ENCODE results near the gene TPD52L2.
"Not testable (repeated sequence)": the region's sequence is repeated elsewhere in the genome, so short reads cannot be mapped to it uniquely, and the experiment has no call there.

Gene TPD52L2

DNA sequence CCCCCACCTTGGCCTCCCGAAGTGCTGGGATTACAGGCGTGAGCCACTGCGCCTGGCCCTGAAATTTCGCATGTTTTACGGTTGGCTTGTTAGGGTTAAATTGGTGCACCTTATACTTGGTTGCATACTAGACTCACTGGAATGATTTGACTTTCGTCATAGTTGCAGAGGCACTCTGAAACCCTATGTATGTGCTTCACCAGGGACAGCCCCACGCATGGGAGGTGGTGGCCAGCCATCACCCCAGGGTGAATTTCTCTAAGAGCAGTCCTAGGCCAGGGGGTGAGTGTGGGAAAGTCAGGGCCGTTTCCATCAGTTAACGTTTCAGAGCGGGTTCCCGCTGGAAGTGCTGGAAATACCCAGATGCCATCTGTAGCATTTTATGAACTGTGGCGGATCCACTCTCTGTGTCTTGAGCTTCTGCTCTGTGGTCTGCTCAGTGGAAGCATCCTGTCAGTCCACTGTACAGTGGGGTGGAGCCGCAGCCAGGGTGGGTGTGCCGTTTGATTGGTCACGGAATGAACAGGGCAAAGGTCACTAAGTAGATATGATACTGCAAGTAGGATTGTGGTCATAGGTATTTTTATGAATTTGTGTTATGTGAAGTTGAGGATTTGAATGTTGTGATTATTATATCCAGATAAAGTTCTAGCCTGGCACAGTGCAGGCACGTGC is 43.1 kb downstream of the TPD52L2 start:
- no peaks in the 10 kb centered on the region for H3K9me3 ChIP-seq (ENCODE audit: insufficient read depth, low read depth, low read length)
- no peaks in the 10 kb centered on the region for H3K27me3 ChIP-seq (ENCODE audit: insufficient read depth, low read length)
- no peaks in the 10 kb centered on the region for H3K36me3 ChIP-seq (ENCODE audit: insufficient read depth, low read length)
- no peaks in the 10 kb centered on the region; the same call in 1 of the 2 replicates for H3K4me1 ChIP-seq (ENCODE audit: insufficient read depth, low read length)
- no peak overlapping the region for H3K4me3 ChIP-seq (ENCODE audit: low read length)
- WGBS = 95% methylated on average over 16 of the region's 16 CpGs
- no peak overlapping the region for H3K27ac ChIP-seq (ENCODE audit: low read depth, low read length)
- H3K9ac ChIP-seq (ENCODE audit: low read depth, low read length) = no peak overlapping the region

DNA sequence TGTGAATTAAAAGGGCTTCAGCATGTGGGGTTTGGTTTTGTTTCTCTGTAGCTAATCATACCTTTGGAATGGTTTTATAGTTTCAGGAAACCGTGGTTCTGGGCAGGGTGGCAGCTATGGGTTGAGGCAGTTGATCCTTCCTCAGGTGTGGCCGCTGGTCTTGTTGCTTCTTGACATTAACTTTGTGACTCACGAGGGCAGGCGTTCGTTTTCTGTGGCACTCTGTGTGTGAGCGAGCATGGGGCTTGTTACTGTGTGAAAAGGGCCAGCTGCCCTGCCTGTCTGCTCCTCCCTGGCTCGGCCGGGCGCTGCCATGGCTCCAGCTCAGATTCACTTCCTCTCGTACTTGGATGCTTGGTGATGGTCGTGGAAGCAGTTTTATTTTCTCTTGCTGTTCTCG is 46.1 kb downstream of the TPD52L2 start:
- H3K27ac ChIP-seq (ENCODE audit: low read depth, low read length) = no peak overlapping the region
- no peak overlapping the region for H3K4me3 ChIP-seq (ENCODE audit: low read length)
- no peaks in the 10 kb centered on the region for H3K27me3 ChIP-seq (ENCODE audit: insufficient read depth, low read length)
- WGBS = 91% methylated on average over 12 of the region's 12 CpGs
- no peaks in the 10 kb centered on the region for H3K36me3 ChIP-seq (ENCODE audit: insufficient read depth, low read length)
- H3K9ac ChIP-seq (ENCODE audit: low read depth, low read length) = no peak overlapping the region
- H3K4me1 ChIP-seq (ENCODE audit: insufficient read depth, low read length) = no peaks in the 10 kb centered on the region; the same call in 1 of the 2 replicates
- no peaks in the 10 kb centered on the region for H3K9me3 ChIP-seq (ENCODE audit: insufficient read depth, low read depth, low read length)

DNA sequence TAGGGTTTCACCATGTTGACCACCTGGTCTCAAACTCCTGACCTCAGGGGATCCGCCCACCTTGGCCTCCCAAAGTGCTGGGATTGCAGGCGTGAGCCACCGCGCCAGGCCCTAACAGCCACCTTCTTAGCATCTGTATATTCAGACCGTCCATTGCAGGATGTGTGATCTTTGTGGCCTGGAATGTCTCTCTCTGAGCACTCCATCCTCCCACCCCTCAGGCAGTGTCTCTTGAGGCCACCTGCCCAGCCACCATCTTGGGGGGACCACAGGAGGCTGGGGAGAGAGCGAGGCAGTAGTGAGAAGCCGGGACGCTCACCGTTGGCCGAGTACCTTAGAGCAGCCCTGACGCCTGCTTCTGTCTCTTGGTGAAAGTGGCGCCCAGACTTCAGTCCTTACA is 48.7 kb downstream of the TPD52L2 start:
- no peaks in the 10 kb centered on the region for H3K9me3 ChIP-seq (ENCODE audit: insufficient read depth, low read depth, low read length)
- no peak overlapping the region for H3K9ac ChIP-seq (ENCODE audit: low read depth, low read length)
- 97% methylated on average over 12 of the region's 12 CpGs for WGBS
- peaks cover 6% of the 10 kb centered on the region; the same call in 1 of the 2 replicates for H3K36me3 ChIP-seq (ENCODE audit: insufficient read depth, low read length)
- no peaks in the 10 kb centered on the region; the same call in 1 of the 2 replicates for H3K4me1 ChIP-seq (ENCODE audit: insufficient read depth, low read length)
- H3K4me3 ChIP-seq (ENCODE audit: low read length) = no peak overlapping the region
- no peak overlapping the region for H3K27ac ChIP-seq (ENCODE audit: low read depth, low read length)
- H3K27me3 ChIP-seq (ENCODE audit: insufficient read depth, low read length) = no peaks in the 10 kb centered on the region

DNA sequence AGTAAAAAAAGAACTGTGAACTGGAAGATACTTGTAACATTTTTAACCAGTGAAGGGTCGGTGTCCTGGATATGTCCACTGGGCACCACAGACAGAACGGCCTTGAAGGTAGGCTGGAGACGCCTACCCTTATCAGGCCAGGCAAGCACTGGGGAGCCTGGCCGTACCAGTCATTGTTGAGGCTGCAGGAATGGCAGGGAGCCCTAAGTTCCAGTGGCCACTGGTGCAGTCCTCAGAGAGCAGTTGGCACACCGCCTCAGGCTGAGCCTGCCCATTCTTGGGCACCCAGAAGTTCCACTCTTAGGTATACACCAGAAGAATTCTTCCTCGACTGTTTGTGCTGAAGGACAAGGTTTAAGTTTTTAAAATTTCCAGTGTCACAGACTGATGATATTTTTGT is 50.4 kb downstream of the TPD52L2 start:
- Histone ChIP-seq H3K27me3 (ENCODE audit: insufficient read depth, low read length) (no peaks in the 10 kb centered on the region), H3K4me3 (ENCODE audit: low read length) (no peak overlapping the region), H3K9ac (ENCODE audit: low read depth, low read length) (no peak overlapping the region), H3K27ac (ENCODE audit: low read depth, low read length) (no peak overlapping the region), H3K36me3 (ENCODE audit: insufficient read depth, low read length) (peaks cover 6% of the 10 kb centered on the region; the same call in 1 of the 2 replicates), H3K9me3 (ENCODE audit: insufficient read depth, low read depth, low read length) (no peaks in the 10 kb centered on the region), H3K4me1 (ENCODE audit: insufficient read depth, low read length) (no peaks in the 10 kb centered on the region; the same call in 1 of the 2 replicates)
- WGBS = 96% methylated on average over 6 of the region's 6 CpGs

DNA sequence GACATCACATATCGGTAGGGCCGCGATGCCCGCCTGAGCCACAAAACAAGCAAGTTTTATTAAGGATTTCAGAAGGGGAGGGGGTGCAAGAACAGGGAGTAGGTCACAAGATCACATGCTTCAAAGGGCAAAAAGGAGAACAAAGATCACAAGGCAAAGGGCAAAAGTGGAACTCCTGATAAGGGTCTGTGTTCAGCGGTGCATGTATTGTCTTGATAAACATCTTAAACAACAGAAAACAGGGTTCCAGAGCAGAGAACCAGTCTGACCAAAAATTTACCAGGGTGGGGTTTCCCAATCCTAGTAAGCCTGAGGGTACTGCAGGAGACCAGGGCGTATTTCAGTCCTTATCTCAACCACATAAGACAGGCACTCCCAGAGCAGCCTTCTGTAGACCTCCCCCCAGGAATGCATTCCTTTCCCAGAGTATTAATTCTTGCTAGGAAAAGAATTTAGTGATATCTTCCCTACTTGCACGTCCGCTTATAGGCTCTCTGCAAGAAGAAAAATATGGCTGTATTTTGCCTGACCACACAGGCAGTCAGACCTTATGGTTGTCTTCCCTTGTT is 51.4 kb downstream of the TPD52L2 start:
- not testable (repeated sequence) for H3K4me3 ChIP-seq (ENCODE audit: low read length); H3K27me3 ChIP-seq (ENCODE audit: insufficient read depth, low read length); H3K4me1 ChIP-seq (ENCODE audit: insufficient read depth, low read length); H3K9ac ChIP-seq (ENCODE audit: low read depth, low read length); H3K36me3 ChIP-seq (ENCODE audit: insufficient read depth, low read length); H3K27ac ChIP-seq (ENCODE audit: low read depth, low read length); H3K9me3 ChIP-seq (ENCODE audit: insufficient read depth, low read depth, low read length)
- 95% methylated on average over 8 of the region's 8 CpGs for WGBS

GRCh38 chr20:63917811-63918210 is 52.7 kb downstream of the TPD52L2 start:
- H3K27ac ChIP-seq (ENCODE audit: low read depth, low read length) = no peak overlapping the region
- no peaks in the 10 kb centered on the region for H3K9me3 ChIP-seq (ENCODE audit: insufficient read depth, low read depth, low read length)
- H3K36me3 ChIP-seq (ENCODE audit: insufficient read depth, low read length) = peaks cover 6% of the 10 kb centered on the region; the same call in 1 of the 2 replicates
- no peaks in the 10 kb centered on the region for H3K27me3 ChIP-seq (ENCODE audit: insufficient read depth, low read length)
- 95% methylated on average over 11 of the region's 11 CpGs for WGBS
- H3K4me3 ChIP-seq (ENCODE audit: low read length) = no peak overlapping the region
- no peak overlapping the region for H3K9ac ChIP-seq (ENCODE audit: low read depth, low read length)
- H3K4me1 ChIP-seq (ENCODE audit: insufficient read depth, low read length) = no peaks in the 10 kb centered on the region; the same call in 1 of the 2 replicates

DNA sequence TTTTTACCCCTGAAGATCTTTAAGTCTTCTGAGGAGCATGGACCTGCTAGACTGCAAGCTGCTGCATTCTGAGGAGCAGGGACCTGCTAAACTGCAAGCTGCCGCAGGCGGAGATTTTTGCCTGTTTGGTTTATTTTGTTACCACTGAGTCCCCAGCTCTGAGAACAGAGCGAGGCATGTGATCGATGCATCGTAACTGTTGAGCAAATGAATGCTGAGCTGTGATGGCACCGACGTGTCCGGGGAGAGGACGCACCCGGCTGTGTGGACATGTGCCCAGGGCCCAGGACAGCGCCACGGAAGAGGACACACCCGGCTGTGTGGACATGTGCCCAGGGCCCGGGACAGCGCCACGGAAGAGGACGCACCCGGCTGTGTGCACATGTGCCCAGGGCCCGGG is 54.1 kb downstream of the TPD52L2 start:
- Histone ChIP-seq H3K4me1 (ENCODE audit: insufficient read depth, low read length) (no peaks in the 10 kb centered on the region), H3K4me3 (ENCODE audit: low read length) (no peak overlapping the region), H3K27ac (ENCODE audit: low read depth, low read length) (no peak overlapping the region), H3K9me3 (ENCODE audit: insufficient read depth, low read depth, low read length) (no peaks in the 10 kb centered on the region), H3K27me3 (ENCODE audit: insufficient read depth, low read length) (no peaks in the 10 kb centered on the region), H3K36me3 (ENCODE audit: insufficient read depth, low read length) (peaks cover 6% of the 10 kb centered on the region; the same call in 1 of the 2 replicates), H3K9ac (ENCODE audit: low read depth, low read length) (no peak overlapping the region)
- 96% methylated on average over 16 of the region's 19 CpGs for whole genome bisulfite sequencing

- WGBS = 96% methylated on average over 23 of the region's 23 CpGs
- no peaks in the 10 kb centered on the region for H3K4me1 ChIP-seq (ENCODE audit: insufficient read depth, low read length)
- H3K4me3 ChIP-seq (ENCODE audit: low read length) = no peak overlapping the region
- H3K9ac ChIP-seq (ENCODE audit: low read depth, low read length) = no peak overlapping the region
- no peaks in the 10 kb centered on the region for H3K27me3 ChIP-seq (ENCODE audit: insufficient read depth, low read length)
- no peak overlapping the region for H3K27ac ChIP-seq (ENCODE audit: low read depth, low read length)
- H3K9me3 ChIP-seq (ENCODE audit: insufficient read depth, low read depth, low read length) = no peaks in the 10 kb centered on the region
- H3K36me3 ChIP-seq (ENCODE audit: insufficient read depth, low read length) = peaks cover 6% of the 10 kb centered on the region; the same call in 1 of the 2 replicates
Measured at GRCh38 chr20:63920226-63920625, 55.2 kb downstream of the TPD52L2 start.

GRCh38 chr20:63923651-63924050 is 58.6 kb downstream of the TPD52L2 start:
- H3K36me3 ChIP-seq (ENCODE audit: insufficient read depth, low read length) = peaks cover 13% of the 10 kb centered on the region

DNA sequence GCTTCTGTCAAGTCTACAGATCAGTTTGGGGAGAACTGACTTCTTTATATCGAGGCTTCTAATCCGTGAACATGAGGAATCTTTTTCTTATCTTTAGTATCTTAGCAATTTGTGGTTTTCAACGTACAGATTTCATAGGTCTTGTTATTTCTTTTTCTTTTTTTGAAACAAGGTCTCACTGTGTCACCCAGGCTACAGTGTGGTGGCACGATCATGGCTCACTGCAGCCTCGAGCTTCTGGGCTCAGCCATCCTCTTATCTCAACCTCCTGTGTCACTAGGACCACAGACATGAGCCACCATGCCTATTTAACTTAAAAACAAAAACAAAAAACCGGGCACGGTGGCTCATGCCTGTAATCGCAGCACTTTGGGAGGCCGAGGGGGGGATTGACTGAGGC is 59.2 kb downstream of the TPD52L2 start:
- H3K36me3 ChIP-seq (ENCODE audit: insufficient read depth, low read length) = peaks cover 19% of the 10 kb centered on the region
- no peaks in the 10 kb centered on the region for H3K27me3 ChIP-seq (ENCODE audit: insufficient read depth, low read length)
- H3K4me1 ChIP-seq (ENCODE audit: insufficient read depth, low read length) = no peaks in the 10 kb centered on the region
- H3K9me3 ChIP-seq (ENCODE audit: insufficient read depth, low read depth, low read length) = no peaks in the 10 kb centered on the region
- H3K9ac ChIP-seq (ENCODE audit: low read depth, low read length) = no peak overlapping the region
- no peak overlapping the region for H3K27ac ChIP-seq (ENCODE audit: low read depth, low read length)
- 94% methylated on average over 9 of the region's 9 CpGs for WGBS
- no peak overlapping the region for H3K4me3 ChIP-seq (ENCODE audit: low read length)

More at GRCh38 chr20:63923651-63924050, 58.6 kb downstream of the TPD52L2 start:
- H3K4me3 ChIP-seq (ENCODE audit: low read length) = no peak overlapping the region
- WGBS = 96% methylated on average over 3 of the region's 8 CpGs
- H3K27me3 ChIP-seq (ENCODE audit: insufficient read depth, low read length) = no peaks in the 10 kb centered on the region
- no peaks in the 10 kb centered on the region for H3K9me3 ChIP-seq (ENCODE audit: insufficient read depth, low read depth, low read length)
- H3K9ac ChIP-seq (ENCODE audit: low read depth, low read length) = no peak overlapping the region
- H3K27ac ChIP-seq (ENCODE audit: low read depth, low read length) = no peak overlapping the region
- H3K4me1 ChIP-seq (ENCODE audit: insufficient read depth, low read length) = no peaks in the 10 kb centered on the region

GRCh38 chr20:63926298-63926697 is 61.2 kb downstream of the TPD52L2 start:
- peaks cover 34% of the 10 kb centered on the region for H3K36me3 ChIP-seq (ENCODE audit: insufficient read depth, low read length)
- H3K9me3 ChIP-seq (ENCODE audit: insufficient read depth, low read depth, low read length) = no peaks in the 10 kb centered on the region
- 93% methylated on average over 8 of the region's 8 CpGs for WGBS

More at GRCh38 chr20:63926298-63926697, 61.2 kb downstream of the TPD52L2 start:
- Histone ChIP-seq H3K4me1 (ENCODE audit: insufficient read depth, low read length) (no peaks in the 10 kb centered on the region), H3K27ac (ENCODE audit: low read depth, low read length) (no peak overlapping the region), H3K27me3 (ENCODE audit: insufficient read depth, low read length) (no peaks in the 10 kb centered on the region), H3K9ac (ENCODE audit: low read depth, low read length) (no peak overlapping the region), H3K4me3 (ENCODE audit: low read length) (no peak overlapping the region)

Measured in HUES64 (cell line).